ENCODE results near the gene POLR3A. TPM values are rescaled to one million over a fixed set of nuclear protein-coding genes. Genes with fewer than 3 reads are reported as not detected.

Gene POLR3A
- total RNA-seq, 1 donor, result 18.6 TPM

- no peak overlapping the region for H3K4me3 ChIP-seq (ENCODE audit: low read depth, low read length)
- no peak for DNase-seq (ENCODE audit: low read depth)
- no peak for TF ChIP-seq CTCF (IDR thresholded peaks at IDR 0.05; ENCODE audit: insufficient read depth, low read depth, low read length)
Measured at GRCh38 chr10:78046711-78047269, 17.5 kb upstream of the POLR3A start.

DNA sequence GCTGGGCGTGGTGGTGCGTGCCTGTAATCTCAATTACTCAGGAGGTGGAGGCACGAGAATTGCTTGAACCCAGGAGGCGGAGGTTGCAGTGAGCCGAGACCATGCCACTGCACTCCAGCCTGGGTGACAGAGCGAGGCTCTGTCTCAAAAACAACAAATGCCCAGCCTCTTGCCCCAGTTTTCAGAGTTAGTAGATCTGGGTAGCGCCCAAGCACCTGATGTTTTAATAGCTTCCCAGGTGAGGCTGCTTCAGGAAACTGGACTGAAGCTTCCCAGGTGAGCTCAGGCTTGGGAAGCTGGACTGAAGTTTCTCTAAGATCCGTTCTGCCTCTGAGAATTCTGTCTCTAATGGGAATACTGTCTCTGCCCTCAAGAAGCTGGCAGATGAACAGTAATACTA lies 16.5 kb upstream of the POLR3A start:
- H3K4me3 ChIP-seq (ENCODE audit: low read depth, low read length), result no peak overlapping the region
- no peak for DNase-seq (ENCODE audit: low read depth)
- no peak for TF ChIP-seq CTCF (IDR thresholded peaks at IDR 0.05; ENCODE audit: insufficient read depth, low read depth, low read length)

DNA sequence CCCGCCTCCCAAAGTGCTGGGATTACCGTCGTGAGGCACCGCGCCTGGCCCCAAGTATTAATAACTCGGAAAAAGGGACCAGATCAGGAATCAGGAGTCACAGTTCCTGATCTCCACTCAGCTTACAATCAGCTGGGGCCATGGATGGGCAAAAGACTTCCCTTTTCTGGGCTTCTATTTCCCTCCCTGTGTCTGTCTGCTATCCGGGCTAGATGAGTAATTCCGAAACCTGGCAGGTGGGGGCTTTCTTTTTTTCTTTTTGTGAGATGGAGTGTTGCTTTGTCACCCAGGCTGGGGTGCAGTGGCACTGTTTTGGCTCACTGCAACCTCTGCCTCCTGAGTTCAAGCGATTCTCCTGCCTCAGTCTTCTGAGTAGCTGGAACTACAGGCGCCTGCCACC lies 15.9 kb upstream of the POLR3A start:
- DNase-seq (ENCODE audit: low read depth), result no peak
- no peak for TF ChIP-seq CTCF (IDR thresholded peaks at IDR 0.05; ENCODE audit: insufficient read depth, low read depth, low read length)
- no peak overlapping the region for H3K4me3 ChIP-seq (ENCODE audit: low read depth, low read length)

- no peak overlapping the region for H3K4me3 ChIP-seq (ENCODE audit: low read depth, low read length)
- TF ChIP-seq CTCF (IDR thresholded peaks at IDR 0.05; ENCODE audit: insufficient read depth, low read depth, low read length), result no peak
- DNase-seq (ENCODE audit: low read depth), result no peak
Measured at GRCh38 chr10:78044699-78045098, 15.4 kb upstream of the POLR3A start.

GRCh38 chr10:78044179-78044578 lies 14.9 kb upstream of the POLR3A start:
- DNase-seq (ENCODE audit: low read depth), result no peak
- no peak for TF ChIP-seq CTCF (IDR thresholded peaks at IDR 0.05; ENCODE audit: insufficient read depth, low read depth, low read length)
- no peak overlapping the region for H3K4me3 ChIP-seq (ENCODE audit: low read depth, low read length)

DNA sequence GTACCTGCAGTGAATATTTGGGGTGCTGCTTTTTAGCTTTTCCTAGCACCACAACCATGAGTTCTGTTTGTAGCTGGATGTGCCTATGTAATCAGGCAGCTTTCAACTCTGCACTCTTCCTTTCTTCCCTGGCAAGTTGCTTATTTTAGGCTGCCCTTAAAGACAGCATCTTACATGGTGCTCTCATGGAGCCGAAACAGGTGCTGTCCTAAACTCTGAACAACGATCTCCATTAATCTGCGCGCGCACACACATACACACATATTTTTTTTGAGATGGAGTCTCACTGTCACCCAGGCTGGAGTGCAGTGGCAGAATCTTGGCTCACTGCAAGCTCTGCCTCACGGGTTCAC lies 13.4 kb upstream of the POLR3A start:
- no peak for TF ChIP-seq CTCF (IDR thresholded peaks at IDR 0.05; ENCODE audit: insufficient read depth, low read depth, low read length)
- no peak for DNase-seq (ENCODE audit: low read depth)
- no peak overlapping the region for H3K4me3 ChIP-seq (ENCODE audit: low read depth, low read length)

- DNase-seq (ENCODE audit: low read depth), result no peak
- no peak for TF ChIP-seq CTCF (IDR thresholded peaks at IDR 0.05; ENCODE audit: insufficient read depth, low read depth, low read length)
- no peak overlapping the region for H3K4me3 ChIP-seq (ENCODE audit: low read depth, low read length)
Measured at GRCh38 chr10:78042058-78042751, 12.9 kb upstream of the POLR3A start.
